ENCODE measurements around the gene SULT2B1.
"Not testable (repeated sequence)": the region's sequence is repeated elsewhere in the genome, so short reads cannot be mapped to it uniquely, and the experiment has no call there.

SULT2B1 gene

GRCh38 chr19:48558018-48558684 is 6.2 kb downstream of the SULT2B1 start:
- DNase-seq (ENCODE audit: low read depth in 2 of 2), result no peak

- no peak for DNase-seq (ENCODE audit: low read depth in 2 of 2)
These were observed 8.1 kb downstream of the SULT2B1 start for GRCh38 chr19:48560095-48560530.

GRCh38 chr19:48561412-48561811 is 9.4 kb downstream of the SULT2B1 start:
- DNase-seq (ENCODE audit: low read depth in 2 of 2), result no peak

GRCh38 chr19:48565090-48565489 is 13.1 kb downstream of the SULT2B1 start:
- no peak for DNase-seq (ENCODE audit: low read depth in 2 of 2)

GRCh38 chr19:48568345-48568886 is 16.4 kb downstream of the SULT2B1 start:
- DNase-seq (ENCODE audit: low read depth in 2 of 2), result no peak

- no peak for DNase-seq (ENCODE audit: low read depth in 2 of 2)
These were observed 17.8 kb downstream of the SULT2B1 start for GRCh38 chr19:48569814-48570213.

- no peak for DNase-seq (ENCODE audit: low read depth in 2 of 2)
These were observed 19.6 kb downstream of the SULT2B1 start for GRCh38 chr19:48571378-48572162.

- no peak for DNase-seq (ENCODE audit: low read depth in 2 of 2)
These were observed 21.2 kb downstream of the SULT2B1 start for GRCh38 chr19:48573163-48573505.

GRCh38 chr19:48575931-48576622 is 24.1 kb downstream of the SULT2B1 start:
- DNase-seq (ENCODE audit: low read depth in 2 of 2), result no peak

- not testable (repeated sequence) for DNase-seq (ENCODE audit: low read depth in 2 of 2)
These were observed 25.9 kb downstream of the SULT2B1 start for GRCh38 chr19:48577908-48578307.

GRCh38 chr19:48578891-48579290 is 26.9 kb downstream of the SULT2B1 start:
- no peak for DNase-seq (ENCODE audit: low read depth in 2 of 2)

- DNase-seq (ENCODE audit: low read depth in 2 of 2), result no peak
These were observed 30.2 kb downstream of the SULT2B1 start for GRCh38 chr19:48582168-48582567.

- no peak for DNase-seq (ENCODE audit: low read depth in 2 of 2)
These were observed 35.4 kb downstream of the SULT2B1 start for GRCh38 chr19:48587387-48587786.

GRCh38 chr19:48588670-48589401 is 36.9 kb downstream of the SULT2B1 start:
- DNase-seq (ENCODE audit: low read depth in 2 of 2), result peak; percentile 53 to 68

- no peak for DNase-seq (ENCODE audit: low read depth in 2 of 2)
These were observed 39.0 kb downstream of the SULT2B1 start for GRCh38 chr19:48591021-48591420.

- DNase-seq (ENCODE audit: low read depth in 2 of 2), result no peak
These were observed 43.2 kb downstream of the SULT2B1 start for GRCh38 chr19:48595171-48595570.

- no peak for DNase-seq (ENCODE audit: low read depth in 2 of 2)
These were observed 43.9 kb downstream of the SULT2B1 start for GRCh38 chr19:48595833-48596232.

- DNase-seq (ENCODE audit: low read depth in 2 of 2), result no peak
These were observed 44.3 kb downstream of the SULT2B1 start for GRCh38 chr19:48596237-48596636.

- DNase-seq (ENCODE audit: low read depth in 2 of 2), result no peak
These were observed 44.9 kb downstream of the SULT2B1 start for GRCh38 chr19:48596679-48597465.

- no peak for DNase-seq (ENCODE audit: low read depth in 2 of 2)
These were observed 47.2 kb downstream of the SULT2B1 start for GRCh38 chr19:48598996-48599700.
